ENCODE results near the gene TMEM229B. TPM values are rescaled to one million over a fixed set of nuclear protein-coding genes. Genes with fewer than 3 reads are reported as not detected.

The TMEM229B gene
- total RNA-seq = 0.64 and 1.1 TPM in 2 replicates

DNA sequence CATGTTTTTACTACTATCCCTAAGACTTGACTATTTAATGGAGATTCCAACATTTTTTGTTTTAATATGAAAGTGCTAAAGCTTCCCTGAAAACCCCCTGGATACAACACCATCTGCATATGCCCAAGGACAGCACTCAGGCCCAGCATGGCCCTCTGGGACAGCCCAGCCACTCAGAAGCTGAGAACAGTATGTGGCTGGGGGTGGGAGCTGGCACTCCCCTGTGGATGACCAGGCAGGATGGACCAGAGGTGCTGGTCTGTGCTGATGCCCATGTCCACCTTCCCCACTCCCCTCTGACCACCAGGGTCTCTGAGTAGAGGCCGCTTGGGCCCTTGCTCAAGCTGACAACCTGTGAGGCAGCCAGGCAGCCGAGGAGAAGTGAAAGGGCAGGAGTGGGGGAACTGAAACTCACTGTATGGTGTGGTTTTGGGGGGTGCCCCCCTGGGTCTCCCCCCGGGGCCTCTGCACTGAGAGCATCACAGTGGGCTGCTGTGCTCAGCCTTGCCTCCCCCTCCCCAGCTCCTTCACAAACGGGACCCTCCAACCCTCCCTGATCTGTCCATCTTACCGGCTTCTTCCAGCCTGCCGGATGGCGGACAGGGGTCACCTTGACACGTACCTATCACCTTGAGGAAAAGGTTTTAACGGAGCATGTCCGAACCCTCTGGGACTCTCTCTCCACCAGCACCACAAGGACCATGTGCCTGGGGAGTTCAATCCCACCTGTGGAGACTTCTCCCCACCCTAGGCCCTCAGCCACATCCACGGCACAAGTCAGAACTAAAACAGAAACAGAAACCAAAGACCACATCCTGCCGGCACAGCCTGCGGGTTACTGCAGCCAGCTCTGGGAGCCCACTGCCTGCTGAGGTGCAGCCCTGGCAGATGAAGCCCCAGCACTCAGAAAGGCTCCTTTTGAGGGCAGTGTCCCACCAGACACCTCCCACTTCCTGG lies at the start of gene TMEM229B:
Gene TMEM229B, minus strand, starts transcription at position 785 of the 957 bp plus-strand sequence. CDS start 14,798 bp downstream, outside the sequence.
- DNase-seq (ENCODE audit: low read depth in 2 of 2) = peak in 1 of 2 donors; percentile 11

DNA sequence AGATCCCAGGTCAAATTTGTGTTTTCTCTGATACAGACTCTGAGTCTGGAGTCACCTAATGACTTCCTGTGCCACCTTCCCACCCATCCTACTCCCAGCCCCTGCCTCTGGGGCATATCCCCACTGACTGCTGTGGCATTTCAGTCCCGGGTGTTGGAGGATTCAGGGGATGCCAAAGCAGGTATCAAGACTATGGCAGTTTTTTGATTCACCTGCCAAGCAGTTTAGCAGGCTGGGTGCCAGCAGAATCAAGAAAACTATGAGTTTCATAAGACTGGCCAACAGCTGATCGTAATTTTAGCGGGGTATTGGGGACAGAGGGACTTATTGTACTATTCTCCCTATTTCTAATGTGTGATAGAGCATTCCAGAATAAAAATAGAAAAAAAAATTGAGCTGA lies 49.2 kb upstream of the TMEM229B start:
- DNase-seq (ENCODE audit: low read depth in 2 of 2) = no peak

DNA sequence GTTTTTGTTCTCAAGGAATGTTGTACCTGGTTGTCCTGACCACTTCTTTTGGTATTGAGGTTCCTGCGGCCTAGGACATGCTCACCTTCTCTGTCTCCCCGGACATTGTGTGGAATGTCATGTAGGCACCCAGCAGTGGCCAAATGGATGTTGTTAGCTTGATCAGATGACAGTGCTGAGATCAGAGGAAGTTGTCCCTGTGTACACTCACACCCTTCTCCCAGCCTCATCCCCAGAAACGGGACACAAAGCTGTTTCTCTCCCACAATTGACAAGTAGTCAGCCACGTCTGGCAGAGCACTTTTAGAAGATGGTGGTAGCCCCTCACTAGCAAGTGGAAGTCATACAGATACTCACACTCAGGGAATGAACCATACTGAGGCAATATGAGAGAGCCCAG lies 47.6 kb upstream of the TMEM229B start:
- no peak for DNase-seq (ENCODE audit: low read depth in 2 of 2)

DNA sequence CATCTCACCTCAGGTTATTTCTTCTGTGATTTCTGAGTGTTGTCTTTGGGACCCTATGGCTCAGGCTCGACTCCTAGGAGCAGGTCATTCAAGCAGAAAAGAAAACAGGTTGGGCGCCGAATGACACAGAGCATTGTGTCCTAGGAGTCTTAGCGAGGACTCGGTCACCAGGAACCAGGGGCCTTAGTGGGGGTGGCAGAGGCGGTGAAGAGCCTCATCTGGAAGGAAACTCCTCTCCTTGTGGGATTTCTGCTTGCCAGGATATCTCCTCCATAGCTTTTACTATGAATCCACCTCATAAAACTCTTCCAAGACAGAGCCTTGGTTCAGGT lies 45.2 kb upstream of the TMEM229B start:
- no peak for DNase-seq (ENCODE audit: low read depth in 2 of 2)

DNA sequence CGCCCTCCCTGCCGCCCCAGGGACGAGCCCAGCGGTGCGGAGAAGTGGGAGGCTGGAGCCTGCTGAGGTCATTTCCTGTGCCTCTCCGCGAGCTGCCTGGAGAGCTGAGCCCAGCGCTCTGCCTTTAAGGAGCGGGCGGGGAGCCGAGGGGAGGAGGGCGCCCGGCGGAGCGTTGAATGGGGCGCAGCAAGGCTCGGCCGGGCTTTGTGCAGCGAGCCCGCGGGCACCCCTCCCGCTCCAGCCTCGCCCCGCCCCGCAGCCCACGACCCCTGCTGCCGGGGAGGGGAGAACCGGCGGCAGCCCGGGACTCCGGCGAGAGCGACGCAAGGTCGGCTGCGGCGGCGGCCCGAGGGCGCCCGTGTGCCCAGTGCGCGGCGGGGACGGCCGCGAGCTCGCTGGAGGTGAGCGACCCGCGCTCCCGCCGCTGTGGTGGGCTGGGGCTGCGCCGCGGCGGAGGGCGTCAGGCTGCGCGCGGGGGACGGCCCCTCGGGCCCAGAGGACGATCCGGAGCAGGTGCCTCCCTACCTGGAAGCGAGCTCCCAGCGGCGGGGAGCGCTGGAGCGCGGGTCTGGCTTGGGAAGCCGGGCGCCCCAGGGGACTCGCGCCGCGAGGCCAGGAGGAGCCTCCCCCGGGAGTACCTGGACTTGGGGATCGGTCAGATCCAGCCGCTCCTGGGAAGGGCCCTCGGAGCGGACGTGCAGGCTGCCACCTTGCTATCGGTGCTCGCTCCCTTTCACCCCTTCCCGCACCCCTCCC lies 44.7 kb upstream of the TMEM229B start, which contains the start of gene PLEKHH1:
Gene PLEKHH1, plus strand, starts transcription at position 293 of the 756 bp plus-strand sequence. CDS start 8,578 bp downstream, outside the sequence.
- DNase-seq (ENCODE audit: low read depth in 2 of 2) = peak in 1 of 2 donors; percentile 61

DNA sequence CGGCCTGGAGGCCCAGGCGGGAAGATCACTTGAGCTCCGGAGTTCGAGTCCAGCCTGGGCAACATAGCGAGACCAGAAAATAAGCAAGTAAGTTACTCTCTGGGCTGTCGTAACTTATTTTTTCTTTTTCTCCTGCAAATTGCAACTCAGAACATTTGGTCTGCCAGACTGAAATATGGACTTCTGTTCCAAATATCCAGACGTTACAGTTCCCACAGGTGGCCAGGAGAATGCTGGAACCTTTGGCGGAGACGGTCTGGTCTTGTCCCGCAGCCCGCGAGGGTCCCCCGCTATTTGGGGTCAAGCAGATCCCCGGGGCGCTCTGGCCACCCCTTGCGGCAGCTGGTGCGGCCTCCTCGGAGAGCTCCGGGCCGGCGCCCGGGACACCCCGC lies 44.1 kb upstream of the TMEM229B start:
- no peak for DNase-seq (ENCODE audit: low read depth in 2 of 2)

DNA sequence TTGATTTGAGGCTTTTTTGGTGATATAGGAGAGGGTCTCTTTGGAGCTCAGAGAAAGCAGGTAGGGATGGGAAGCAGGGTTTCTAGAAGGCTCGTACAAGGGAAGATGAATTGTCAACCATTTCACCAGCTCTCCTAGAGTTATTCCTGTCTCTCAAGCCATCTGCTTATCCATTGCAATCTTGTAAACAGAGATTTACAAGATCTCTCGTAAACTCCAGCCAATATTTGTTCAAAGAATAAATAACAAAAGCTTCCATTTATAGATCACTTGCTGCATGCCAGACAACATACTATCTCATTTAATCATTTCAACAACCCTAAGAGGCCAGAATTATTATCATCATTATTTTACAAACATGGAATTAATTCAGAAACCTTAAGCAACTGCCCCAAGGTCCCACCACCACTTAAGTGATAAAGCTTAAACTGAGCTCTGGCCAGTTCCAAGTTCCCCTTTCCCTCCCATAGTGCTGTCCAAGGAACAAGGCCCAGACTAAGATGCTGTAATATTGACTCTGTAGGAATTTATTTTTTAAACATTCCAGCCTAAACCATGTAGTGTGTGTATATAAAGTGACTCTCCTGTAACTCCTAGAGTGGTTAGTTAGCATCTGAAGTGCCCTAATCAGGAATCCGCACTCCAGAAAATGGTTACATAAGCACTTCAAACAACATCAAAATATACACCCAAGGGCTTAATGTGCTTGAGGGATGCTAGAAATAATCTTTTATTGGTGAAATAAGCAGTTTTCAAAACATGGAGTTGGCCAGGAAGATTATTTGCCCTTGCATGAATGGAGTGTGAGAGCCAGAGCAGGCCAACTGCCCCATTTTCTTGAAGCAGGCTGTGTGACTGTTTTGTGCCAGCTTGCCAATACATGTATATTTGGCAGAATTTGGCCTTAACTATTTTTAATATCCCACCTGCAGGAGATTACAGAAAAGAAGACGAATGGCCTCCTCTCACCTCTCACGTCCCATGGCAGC lies 41.7 kb upstream of the TMEM229B start:
- DNase-seq (ENCODE audit: low read depth in 2 of 2) = no peak

DNA sequence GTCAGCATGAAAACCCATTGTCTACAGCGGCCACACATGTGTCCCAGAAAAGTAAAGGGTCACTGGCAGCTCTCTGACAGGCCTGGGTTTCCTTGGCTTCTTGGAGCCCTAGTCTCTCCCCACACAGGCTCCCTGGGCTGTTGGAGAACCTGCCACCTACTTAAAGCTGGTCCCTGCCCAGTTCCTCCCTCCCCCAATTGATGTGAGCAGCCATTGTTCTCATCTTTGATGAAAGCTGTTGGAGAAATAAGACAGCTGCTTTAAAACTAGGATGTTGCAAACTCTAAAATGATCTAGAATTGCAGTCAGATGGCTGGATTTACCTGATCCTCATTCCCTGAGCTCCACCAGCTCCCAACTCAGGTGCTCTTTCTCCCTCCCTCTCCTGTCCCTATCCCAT lies 39.8 kb upstream of the TMEM229B start:
- no peak for DNase-seq (ENCODE audit: low read depth in 2 of 2)

DNA sequence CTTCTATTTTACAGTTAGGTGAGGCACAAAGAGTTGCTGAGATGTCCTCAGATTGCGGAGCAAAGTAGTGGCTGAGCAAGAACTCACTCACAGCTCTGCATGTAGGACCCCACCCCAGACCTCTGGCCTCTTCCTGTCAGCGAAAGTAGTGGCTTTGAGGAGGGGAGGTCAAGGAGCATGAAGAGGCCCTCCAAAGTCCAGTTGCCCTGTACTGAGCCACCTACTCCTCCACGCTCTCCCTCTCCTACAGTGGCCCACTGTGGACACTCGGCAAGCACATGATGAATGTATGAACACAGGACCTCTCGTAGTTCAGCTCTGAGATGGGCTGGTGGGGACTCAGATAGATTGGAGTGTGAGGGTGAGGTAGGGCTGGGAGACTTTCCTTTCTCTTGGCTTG lies 39.2 kb upstream of the TMEM229B start:
- no peak for DNase-seq (ENCODE audit: low read depth in 2 of 2)

DNA sequence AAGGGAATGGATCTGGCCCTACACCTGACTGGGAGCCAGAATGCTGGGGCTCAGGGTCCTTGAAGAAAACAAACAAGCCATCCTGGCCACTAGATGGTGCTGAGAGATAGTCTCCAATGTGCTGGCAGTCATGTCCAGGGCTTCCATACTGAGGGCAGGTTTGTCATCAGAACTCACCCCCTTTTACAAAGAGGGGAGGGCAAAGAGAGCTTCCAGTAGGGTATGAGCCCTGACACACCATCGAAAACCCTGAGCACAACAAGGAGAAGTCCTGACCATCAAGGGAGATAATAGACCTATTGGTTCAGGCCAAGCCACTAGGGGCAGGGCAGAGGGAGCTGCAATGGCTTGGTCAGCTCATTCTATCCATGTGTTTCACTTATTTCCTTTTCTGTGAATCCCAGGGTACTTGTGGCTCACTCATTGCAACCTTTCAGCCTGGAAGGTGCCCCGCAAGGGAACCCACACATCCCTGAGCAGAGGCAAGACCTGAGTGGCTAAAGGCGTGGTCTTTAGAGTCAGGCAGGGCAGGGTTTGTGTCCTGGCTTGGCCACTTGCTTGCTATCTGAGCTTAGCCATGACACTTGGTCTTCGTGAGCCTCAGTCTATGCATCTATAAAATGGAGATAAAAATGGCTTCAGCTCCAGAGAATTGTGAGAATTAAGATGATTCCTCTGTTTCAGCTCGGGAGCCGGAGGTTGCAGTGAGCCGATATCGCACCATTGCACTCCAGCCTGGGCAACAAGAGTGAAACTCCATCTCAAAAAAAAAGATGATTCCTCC lies 38.3 kb upstream of the TMEM229B start:
- peak; percentile 14 to 54 for DNase-seq (ENCODE audit: low read depth in 2 of 2)

DNA sequence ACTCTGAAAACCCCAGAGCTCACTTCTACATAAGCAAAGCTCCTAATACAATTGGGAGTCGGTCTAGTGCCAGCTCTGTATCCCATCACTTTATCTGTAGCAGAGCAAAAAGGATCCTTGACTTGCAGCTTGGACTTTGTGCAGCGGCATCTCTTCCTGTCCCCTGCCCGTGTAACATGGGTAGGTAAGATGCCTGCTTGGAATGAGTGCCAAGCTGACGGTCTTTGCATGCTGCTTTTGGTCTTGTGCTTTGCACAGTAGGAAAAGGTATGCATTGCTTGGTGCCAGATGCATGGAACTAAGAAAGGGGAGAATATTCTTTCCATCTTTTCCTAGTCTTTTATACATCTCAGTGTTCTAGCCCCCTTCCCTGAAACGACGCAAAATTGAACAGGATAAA lies 37.7 kb upstream of the TMEM229B start:
- no peak for DNase-seq (ENCODE audit: low read depth in 2 of 2)

DNA sequence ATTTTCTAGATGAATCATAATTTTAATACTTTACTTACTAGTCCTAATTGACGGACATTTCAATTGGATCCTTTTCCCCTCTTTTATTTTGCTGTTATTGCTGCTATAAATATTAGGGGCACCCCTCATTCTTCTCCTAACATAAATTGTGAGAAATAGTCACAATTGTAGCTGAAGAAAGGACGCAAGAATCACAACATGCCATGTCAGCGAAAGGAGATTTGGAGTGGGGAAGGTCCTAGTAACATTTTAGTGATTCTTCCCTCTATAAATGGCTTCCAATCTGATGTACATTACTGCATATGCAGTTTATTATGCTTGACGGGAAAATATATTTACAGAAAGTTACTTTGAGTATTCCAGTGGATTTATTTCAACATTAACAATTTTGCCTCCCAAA lies 36.9 kb upstream of the TMEM229B start:
- no peak for DNase-seq (ENCODE audit: low read depth in 2 of 2)

DNA sequence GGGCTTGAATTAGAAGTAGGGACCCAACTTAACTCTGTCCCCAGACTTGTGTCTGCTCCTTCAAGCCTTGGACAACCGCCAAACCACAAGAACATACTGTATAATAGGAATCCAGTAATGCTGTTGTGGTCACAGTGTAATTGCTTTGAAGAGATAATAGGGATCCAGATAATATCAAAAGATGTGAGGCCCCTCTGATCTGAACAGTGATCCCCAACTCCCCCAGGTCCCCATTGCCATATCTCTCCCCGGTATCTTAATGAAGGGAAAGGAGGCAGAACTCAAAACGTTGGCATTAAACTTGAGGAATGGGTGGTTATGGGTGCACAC lies 36.1 kb upstream of the TMEM229B start:
- DNase-seq (ENCODE audit: low read depth in 2 of 2) = no peak

DNA sequence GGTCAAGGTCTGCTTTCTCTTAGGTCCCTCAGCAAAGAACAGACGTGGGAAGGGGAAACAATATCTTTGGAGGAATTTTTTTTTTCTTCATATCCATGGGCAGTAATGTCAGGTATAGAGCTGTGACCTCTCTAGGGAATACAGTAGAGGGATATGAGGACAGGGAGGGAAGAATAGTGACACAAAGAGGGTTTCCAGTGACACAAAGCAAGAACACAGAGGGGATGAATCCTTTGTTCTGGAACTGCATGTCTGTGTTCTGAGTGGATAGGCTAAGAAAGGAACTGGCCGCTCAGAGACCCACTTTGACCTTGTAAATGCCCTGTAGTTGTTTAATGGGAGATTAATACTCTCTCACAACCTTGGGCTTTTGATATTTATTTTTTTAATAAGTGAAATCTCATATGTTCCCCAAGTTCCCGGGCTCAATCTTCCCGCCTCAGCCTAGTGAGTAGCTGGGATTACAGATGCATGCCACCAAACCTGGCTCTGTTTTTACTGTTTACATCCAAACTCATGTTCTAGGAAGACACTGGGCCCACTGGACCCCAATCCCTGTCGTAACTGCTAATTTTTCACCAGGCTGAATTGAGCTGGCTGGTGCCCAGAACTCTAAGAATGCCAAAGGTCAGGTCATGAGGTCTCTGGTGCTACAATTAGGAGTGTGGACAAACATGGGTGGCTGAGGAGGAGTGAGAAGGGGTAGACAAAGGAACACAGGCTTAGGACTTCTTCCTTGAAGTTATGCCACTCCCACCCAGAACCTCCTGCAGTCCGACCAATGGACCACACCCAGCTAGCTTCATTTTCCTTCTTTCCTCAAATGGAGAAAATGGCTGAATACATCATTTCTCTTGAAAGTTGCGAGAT lies 35.5 kb upstream of the TMEM229B start:
- no peak for DNase-seq (ENCODE audit: low read depth in 2 of 2)

DNA sequence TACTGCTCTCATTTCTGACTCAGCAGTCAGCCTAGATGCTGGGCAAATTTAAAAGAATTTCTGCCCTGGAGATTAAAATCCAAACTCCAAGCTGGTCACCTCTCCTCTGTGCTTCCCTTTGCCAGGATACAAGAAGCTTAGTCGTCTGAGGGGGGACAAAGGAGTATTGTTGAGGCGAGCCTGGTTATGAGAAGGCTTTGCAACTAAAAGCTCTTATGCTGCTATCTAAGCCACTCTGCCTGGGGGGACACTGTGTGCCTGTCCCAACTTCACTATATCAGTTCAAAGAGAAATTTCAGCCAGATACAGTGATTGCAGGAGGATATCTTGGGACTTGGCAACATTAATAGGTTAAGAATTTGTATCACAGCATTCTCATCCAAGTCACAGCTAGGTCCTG lies 33.7 kb upstream of the TMEM229B start:
- no peak for DNase-seq (ENCODE audit: low read depth in 2 of 2)

DNA sequence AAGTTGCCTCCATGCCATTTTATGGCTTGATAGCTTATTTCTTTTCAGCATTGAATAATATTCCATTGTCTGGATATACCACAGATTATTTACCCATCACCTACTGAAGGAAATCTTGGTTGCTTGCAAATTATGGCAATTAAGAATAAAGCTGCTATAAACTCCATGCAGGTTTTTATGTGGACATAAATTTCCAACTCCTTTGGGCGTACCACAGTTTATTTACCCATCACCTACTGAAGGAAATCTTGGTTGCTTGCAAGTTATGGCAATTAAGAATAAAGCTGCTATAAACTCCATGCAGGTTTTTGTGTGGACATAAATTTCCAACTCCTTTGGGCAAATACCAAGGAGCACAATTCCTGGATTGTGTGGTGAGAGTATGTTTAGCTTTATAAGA lies 32.0 kb upstream of the TMEM229B start:
- no peak for DNase-seq (ENCODE audit: low read depth in 2 of 2)

DNA sequence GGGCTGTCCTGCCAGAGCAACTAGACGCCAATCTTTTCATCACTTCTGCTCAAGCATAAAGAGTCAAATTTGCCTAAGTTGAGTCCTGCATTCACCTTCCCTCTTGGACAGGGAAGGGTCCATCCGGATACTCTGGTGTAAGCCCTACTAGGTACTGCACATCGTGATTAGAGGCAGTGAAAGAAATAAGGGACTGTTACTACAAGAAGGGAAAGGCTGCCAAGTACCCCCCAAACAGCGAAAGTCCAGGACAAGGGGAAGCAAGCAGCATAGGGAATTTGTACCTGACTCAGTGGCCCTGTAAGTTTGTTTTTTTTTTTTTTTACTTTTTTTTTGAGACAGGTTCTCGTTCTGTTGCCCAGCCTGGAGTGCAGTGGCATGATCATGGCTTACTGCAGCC lies 30.9 kb upstream of the TMEM229B start:
- no peak for DNase-seq (ENCODE audit: low read depth in 2 of 2)

DNA sequence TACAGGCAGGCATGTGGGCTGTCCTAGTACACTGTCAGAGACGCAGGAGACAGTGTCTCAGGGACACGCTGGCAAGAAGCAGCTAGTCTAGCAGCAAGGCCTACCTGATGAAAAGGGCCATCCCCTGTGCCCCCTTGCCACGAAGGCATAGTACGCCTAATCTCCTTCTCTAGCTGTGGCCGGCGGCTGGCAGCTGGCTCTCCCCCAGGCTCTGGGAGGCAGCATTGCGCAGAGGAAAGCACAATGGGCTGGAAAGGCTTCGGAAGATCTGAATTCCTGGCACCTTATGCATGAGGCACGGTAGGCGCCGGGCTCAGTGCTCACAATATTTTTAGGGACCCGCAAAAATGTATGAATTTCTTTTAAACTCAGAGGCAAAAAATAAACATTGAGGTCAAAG lies 28.6 kb upstream of the TMEM229B start:
- DNase-seq (ENCODE audit: low read depth in 2 of 2) = peak in 1 of 2 donors; percentile 14

DNA sequence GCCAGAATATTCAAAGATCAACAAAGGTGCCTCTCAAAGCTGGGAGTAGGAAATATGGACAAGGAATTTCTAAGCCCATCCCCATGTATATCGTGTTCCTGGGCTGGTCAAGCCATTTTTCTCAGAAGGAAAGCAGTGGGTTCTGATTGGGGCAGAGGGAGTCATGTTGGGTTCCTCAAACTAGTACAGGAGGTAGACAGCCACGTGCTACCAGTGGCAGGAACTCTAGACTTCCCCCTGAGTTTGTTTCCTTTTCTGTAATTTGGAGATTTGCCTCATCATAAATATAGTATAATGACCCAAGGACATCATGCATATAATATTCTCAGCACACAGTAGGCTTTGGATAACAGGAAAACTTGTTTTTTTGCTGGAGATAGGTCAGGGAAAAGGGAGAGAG lies 28.2 kb upstream of the TMEM229B start:
- DNase-seq (ENCODE audit: low read depth in 2 of 2) = no peak

All from dermis microvascular lymphatic vessel endothelial cell (primary cell).